GM19025 (cell line): ENCODE measurements around the gene LDB3.

Source experiments
- ATAC-seq: cut with Tn5 transposase; IDR thresholded peaks from one replicate; pipeline ENCODE4 v1.9.1; 2021; ENCODE audit warnings: mild to moderate bottlenecking, low read depth, moderate library complexity; ENCODE audit not compliant: unreplicated experiment

The LDB3 gene

DNA sequence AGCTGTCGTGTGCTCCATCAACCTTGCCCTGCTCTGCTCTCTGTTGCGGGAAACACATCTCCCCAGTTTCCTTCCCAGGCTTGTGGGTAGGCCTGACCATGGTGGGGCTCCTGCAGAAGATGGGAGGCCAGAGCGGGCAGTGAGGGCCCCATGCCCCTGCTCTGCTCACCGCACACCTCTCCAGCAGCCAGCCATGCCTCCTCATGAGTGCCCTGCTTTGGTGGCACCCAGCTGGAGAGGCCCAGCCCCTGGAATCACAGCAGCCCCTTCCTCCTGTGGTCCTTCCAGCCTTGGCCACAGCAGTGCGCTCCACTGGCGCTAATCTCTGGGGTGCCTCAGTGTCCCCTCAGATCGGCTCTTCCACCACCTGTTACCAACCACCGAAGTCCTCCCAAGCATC, 18.2 kb upstream of the LDB3 start:
- no peak for ATAC-seq

GRCh38 chr10:86651021-86651471, 17.3 kb upstream of the LDB3 start:
- no peak for ATAC-seq

GRCh38 chr10:86651631-86652331, 16.5 kb upstream of the LDB3 start:
- ATAC-seq = no peak

GRCh38 chr10:86652361-86653202, 15.7 kb upstream of the LDB3 start:
- ATAC-seq = no peak

DNA sequence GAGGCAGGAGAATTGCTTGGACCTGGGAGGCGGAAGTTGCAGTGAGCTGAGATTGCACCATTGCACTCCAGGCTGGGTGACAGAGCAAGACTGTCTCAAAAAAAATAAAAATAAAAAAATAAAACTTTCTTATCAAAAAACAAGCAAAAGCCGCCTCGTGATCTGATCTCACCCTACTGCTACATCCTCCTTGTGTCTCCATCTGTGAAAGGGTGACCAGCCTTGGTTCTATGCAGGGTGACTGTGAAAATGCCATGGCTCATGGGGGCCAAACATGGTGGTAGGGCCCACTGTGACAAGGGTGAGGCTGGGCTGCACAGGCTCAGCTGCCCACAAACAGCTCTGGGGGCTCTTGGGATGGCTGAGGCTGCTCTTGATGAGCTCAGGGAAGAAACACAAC, 14.9 kb upstream of the LDB3 start:
- ATAC-seq = no peak

DNA sequence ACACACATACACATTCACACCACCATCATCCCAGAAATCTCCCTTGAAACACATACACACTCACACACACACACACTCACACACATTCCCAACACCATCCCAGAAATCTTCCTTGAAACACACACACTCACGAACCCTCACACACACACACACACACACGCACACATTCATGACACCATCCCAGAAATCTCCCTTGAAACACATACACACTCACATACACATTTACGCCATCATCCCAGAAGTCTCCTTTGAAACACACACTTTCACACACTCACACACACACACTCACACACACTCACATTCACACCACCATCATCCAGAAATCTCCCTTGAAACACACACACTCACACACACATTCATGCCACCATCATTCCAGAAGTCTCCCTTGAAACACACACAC, 14.3 kb upstream of the LDB3 start:
- ATAC-seq = no peak

DNA sequence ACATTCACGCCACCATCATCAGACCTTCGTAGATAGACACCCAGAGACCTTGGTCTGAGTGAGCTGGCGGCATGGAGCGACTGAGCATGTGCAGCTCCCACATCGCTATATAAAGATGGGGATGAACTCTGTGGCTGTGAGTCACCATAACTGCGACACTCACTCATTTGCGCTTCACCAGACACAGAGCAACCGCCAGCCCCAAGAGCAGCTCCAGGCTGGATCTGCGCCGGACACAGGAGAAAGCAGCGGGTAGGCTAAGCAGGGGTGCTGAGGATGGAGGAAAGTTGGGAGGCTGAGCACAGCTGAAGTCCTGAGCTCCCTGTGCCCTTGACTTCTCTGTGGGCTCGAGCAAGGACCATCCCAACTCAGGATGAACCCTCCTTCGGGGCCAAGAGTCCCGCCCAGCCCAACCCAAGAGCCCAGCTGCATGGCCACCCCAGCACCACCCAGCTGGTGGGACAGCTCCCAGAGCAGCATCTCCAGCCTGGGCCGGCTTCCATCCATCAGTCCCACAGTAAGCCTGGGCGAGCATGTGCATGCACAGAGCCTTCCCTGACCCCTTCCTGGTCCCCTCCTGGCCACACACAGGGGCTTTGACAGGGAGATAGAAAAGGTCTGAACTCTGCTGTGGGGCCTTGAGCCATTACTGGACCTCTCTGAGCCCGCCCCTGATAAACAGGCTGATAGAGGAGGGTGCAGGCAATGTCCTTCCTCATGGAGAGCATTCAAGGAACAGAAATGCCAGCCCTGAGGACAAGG, 13.7 kb upstream of the LDB3 start, which contains the start of gene OPN4:
OPN4 (plus strand) TSS at position 137 of the 762 bp plus-strand sequence; CDS start at position 374, 237 bp downstream.
- ATAC-seq = no peak

DNA sequence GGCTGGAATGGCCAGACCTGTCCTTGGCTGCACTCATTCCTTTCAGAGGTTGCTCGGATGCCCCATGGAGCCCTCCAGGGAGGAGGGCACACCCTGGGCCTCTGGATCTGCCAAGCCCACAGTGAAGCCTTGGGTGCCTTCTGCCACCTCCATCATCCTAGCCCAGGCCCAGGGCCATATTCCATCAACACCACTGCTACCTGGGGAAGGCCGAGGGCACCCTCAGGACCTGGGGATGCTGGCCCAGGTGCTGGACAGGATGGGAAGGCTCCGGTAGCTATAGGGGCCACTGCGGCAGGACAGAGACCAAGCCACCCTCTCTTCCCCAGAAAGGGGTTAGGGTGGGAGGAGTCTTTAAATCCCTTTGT, 13.2 kb upstream of the LDB3 start:
- ATAC-seq = no peak

- ATAC-seq = no peak
Observed at GRCh38 chr10:86655596-86655995, 12.7 kb upstream of the LDB3 start.

GRCh38 chr10:86657011-86657395, 11.3 kb upstream of the LDB3 start:
- no peak for ATAC-seq

DNA sequence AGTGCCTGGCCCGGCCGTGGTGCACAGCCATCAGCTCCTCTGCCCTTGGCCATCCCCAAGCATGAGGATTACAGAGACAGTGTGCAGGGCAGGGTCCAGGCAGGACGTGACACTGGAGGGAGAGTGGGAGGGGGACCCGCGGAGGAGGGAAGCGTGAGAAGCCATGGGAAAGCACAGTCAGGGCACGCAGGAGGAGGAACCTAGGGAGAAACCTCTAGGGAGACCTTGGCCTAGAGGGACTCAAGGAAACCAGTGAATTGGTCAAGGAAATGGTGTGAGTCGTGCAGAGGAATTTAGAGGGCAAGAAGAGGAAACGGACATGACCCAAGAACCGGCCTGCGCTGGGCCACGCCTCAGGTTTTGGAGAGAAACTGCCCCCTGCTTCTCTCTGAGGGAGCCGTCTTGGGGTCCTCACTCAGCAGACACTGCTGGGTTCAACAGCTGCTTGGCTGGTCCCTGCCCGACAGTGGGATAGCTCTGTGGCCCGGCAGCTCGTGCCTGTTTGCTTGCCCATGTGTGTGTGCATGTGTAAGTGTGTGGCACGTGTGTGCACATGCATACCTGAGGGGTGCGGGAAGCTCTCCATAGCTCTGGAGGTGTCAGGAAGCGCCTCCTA, 10.8 kb upstream of the LDB3 start:
- ATAC-seq = no peak

DNA sequence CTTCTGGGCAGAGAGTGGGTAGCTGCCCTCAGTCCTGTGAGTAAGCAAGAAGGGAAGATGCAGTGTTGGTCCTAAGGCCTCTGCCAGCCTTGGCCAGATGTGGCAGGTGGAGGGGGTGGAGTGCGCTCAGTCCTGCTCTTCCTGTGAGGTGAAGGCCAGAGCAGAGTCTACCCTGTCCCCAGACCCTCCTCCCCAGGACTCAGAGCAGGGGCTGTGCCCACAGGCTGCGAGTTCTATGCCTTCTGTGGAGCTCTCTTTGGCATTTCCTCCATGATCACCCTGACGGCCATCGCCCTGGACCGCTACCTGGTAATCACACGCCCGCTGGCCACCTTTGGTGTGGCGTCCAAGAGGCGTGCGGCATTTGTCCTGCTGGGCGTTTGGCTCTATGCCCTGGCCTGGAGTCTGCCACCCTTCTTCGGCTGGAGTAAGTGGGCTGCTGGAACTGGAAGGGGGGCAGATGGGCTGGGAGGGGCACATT, 10.0 kb upstream of the LDB3 start:
- no peak for ATAC-seq

DNA sequence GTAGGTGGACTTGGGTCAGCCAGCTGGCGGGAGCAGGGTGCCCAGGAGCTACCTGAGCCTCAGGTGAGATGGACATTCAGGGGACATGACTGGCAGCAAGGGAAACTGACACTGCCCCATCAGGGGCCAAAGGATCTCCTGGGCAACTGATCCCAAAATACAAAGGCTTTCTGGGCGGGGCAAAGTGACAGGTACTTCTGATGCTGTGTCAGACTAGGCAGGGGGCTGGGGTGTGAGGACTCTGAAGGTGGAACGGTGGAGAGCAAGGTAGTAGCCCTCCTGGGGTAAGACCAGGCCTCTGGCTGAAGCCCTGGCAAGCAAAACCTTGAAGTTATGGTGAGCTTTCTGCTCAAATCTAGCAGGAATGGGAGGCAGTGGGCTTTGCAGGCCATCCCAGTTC, 9.6 kb upstream of the LDB3 start:
- no peak for ATAC-seq

DNA sequence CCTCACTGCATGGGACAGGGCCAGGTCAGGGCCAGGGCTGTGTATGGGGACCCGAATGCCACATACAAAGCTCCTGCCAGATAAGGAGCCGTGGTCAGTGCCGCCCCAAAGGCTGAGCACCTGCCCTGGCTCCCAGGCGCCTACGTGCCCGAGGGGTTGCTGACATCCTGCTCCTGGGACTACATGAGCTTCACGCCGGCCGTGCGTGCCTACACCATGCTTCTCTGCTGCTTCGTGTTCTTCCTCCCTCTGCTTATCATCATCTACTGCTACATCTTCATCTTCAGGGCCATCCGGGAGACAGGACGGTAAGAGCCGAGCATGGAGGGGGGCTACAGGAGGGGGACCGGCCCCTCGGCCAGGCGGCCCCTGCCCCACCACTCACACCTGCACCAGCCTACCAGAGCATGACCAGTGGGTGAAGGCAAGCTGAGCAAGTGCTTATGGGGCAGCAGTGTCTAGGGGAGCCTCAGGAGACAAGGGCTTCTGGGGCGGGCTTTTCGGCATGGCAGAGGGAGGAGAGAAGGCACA, 9.1 kb upstream of the LDB3 start:
- no peak for ATAC-seq

- ATAC-seq = no peak
Observed at GRCh38 chr10:86659721-86660453, 8.4 kb upstream of the LDB3 start.

DNA sequence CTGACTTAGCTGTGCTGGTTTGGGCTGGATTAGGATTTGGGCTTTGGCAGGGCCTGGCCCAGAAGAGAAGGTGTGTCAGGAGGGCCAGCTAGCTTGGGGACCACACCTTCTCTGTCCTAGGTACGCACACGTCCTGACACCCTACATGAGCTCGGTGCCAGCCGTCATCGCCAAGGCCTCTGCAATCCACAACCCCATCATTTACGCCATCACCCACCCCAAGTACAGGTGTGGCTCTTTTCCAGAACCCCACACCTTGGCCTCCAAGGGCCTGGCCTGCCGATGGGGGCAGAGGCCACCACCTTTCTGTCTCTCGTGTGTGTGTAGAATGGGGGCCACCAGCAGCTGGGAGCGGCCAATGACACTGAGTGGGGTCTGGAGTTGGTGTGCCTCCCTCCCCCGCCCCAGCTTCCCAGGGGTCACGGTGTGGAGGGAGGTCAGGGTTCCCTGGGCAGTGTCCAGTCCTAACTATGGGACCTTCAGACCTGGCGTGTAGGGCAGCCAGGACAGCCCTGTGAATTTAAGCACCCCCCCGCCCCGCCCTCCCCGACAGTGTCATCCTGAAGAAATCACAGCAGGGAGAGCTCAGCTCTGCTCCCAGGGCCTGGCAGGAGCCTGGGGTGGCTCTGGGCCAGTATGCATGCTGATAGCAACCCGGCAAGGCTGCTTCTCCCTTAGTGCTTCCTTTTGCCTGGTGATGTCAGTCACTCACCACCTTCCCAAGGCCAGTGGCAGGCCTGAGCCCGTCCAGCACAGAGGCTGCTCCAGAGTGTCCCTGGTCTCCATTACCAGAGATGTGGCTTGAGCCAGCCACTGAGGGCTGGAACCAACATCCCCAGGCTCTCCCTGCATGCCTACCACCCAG, 6.9 kb upstream of the LDB3 start:
- ATAC-seq = no peak

GRCh38 chr10:86662186-86663045, 5.9 kb upstream of the LDB3 start:
- ATAC-seq = no peak

GRCh38 chr10:86663046-86663345, 5.3 kb upstream of the LDB3 start:
- ATAC-seq = no peak
